ENCODE data around the gene POLD1.
"Not testable (repeated sequence)": the region's sequence is repeated elsewhere in the genome, so short reads cannot be mapped to it uniquely, and the experiment has no call there.

GRCh38 chr19:50390952-50391351 lies 6.8 kb downstream of the POLD1 start:
- TF ChIP-seq POLR2A, CTCF (IDR thresholded peaks at IDR 0.05): not testable (repeated sequence)
